Astrocyte of the hippocampus (primary cell): Measurements from ENCODE around the gene MRGPRE.

Experiments
- DNase-seq: peaks from one replicate; pipeline ENCODE4 v3.0.0; 2011; ENCODE audit warnings: low read depth, low spot score

Gene MRGPRE

DNA sequence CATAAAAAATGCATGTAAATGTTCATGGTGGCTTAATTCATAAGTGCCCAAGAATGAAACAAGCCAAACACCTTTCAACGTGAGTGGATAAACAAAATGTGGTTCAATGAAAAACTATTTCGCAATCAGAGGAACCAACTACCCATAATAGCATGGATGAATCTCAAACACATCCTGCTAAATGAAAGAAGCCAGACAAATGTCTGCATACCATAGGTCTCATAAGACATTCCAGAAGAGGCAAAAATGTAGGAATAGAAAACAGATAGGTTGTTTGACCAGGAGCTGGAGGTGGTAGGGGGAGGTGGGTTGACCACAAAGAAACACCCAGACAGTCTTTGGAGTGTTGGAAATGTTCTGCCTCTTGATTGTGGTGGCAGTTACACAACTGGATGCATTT is 53.9 kb downstream of the MRGPRE start:
- peak; percentile 79 for DNase-seq

DNA sequence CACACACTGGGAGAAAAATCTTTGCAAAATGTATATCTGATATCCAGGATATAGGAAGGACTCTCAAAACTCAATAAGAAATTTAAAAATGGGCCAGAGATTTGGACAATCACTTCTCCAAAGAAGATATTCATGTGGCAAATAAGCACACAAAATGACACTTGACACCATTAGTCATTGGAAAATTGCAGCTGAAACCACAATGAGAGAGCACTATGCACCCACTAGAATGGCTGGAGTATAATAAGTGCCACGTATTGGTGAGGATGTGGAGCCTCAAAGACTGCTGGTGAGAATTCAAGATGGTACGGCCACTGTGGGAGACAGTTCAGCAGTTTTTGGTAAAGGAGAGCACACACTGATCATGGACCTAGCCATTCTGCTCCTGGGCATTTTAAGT is 54.3 kb downstream of the MRGPRE start:
- DNase-seq, result peak; percentile 43
